Measurements from ENCODE around the gene B3GALT4.

DNA sequence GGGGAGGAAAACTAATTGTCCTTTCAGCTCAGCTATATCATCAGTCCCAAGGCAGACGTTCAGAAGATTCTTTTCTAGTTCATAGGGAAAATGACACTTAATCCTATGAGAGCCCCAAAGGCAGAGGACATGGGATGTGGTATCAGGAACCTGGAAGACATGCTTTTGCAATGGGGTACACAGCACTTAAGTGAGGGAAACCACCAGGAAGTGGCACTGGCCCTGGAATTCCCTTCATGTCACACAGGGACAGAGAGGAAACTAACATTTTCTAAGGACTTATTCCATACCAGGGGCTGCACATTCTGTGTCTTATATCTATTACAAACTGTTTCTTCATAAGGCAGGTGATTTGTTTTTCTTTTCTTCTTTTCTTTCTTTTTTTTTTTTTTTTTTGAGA is 33.4 kb upstream of the B3GALT4 start:
- TF ChIP-seq EZH2 (IDR thresholded peaks at IDR 0.05; ENCODE audit: borderline replicate concordance, low read length) (no peak), CTCF (IDR thresholded peaks at IDR 0.05; ENCODE audit: low read length) (no peak)
